Stimulated activated CD4-positive, alpha-beta T cell treated with anti-CD3 and anti-CD28 coated beads, Interleukin-2, amount 100 ng/mL, for 48 hours (primary cell): ENCODE measurements around the gene CCDC12.
"Not testable (repeated sequence)": the region's sequence is repeated elsewhere in the genome, so short reads cannot be mapped to it uniquely, and the experiment has no call there.

Experiments
- DNase-seq, 2 donors: peaks; one replicate each; pipeline ENCODE4 v3.0.0-alpha.2; 2020

The CCDC12 gene

GRCh38 chr3:46921041-46921440, 55.5 kb downstream of the CCDC12 start:
- DNase-seq = no peak

DNA sequence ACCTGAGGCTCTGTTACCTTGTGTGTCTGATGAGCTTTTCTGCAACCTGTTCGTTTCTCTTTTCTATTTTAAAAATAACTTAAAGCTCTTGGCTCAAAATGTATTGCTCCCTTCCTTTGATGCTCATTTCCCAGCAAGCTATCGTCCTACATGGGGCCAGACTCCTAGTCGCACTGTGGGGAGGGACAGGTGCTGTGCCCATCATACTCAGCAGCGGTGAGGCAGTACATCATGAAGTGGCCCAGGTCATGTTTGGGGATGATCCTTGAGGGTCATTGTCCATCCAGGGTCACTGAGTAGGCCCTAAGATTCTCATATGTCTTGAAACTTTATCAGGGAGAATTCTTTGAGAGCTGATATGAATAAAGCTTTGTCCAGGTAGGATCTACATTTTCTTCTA, 57.9 kb downstream of the CCDC12 start:
- DNase-seq = no peak

DNA sequence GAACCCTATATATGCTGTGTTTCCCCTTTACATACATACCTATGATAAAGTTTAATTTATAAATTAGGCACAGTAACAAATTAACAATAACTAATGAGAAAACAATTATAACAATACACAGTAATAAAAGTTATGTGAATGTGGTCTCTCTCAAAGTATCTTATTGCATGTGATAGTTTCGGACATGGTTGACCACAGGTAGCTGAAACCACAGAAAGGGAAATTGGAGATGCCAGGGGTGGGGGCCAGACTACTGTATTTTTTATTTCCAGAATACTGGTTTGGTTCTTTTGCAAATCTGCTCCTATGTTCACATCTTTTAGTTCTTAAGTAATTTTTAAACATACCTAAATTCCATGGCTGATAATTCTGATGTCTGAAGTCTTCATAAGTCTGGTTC, 58.3 kb downstream of the CCDC12 start:
- no peak for DNase-seq

DNA sequence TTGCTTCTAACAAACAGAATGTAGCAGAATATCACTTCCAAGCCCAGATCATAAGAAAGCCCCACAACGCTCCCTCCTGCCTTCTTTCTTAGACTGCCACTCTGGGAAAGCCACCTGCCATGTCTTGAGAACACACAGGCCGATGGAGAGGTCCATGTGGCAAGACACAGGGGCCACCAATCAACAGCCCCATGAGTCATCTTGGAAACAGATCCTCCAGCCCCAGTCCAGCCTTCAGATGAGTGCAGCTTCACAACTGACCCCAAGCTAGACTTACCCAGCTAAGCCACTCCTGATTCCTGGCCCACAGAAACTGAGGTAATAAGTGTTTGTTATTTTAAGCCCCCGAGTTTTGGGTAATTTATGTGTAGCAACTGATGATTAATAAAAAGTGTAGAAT, 59.3 kb downstream of the CCDC12 start:
- no peak for DNase-seq

- DNase-seq = no peak
Observed at GRCh38 chr3:46916799-46917198, 59.7 kb downstream of the CCDC12 start.

DNA sequence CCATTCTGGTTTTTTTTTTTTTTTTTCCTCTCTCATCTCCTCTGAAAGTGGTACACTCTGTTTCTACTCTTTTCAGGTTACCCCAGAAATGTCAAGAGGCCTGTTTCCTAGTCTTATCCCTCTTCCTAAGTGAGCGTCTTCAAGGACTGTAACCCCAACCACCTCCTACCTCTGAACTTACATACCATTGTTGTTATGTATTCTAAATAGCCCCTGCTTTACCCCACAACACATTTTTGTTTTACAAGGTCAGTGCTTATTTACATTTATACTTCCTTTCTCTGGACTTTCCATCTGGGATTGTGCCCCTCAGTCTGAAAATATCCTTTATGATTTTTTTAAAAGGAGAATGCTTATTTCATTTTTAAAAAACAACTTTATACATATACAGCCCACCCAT, 60.3 kb downstream of the CCDC12 start:
- DNase-seq = no peak

GRCh38 chr3:46915297-46915822, 61.2 kb downstream of the CCDC12 start:
- DNase-seq = no peak

DNA sequence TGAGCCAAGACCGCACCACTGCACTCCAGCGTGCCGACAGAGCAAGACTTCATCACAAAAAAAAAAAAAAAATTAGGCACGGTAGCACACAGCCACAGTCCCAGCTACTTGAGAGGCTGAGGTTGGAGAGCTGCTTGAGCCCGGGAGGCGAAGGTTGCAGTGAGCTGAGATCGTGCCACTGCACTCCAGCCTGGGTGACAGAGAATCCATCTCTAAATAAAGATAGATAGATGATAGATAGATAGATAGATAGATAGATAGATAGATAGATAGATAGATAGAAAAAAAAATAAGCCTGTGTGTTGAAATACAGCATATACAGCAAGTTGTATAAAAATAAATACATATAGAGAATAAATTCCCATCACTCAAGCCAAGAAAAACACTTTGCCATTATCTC, 61.7 kb downstream of the CCDC12 start:
- no peak for DNase-seq

DNA sequence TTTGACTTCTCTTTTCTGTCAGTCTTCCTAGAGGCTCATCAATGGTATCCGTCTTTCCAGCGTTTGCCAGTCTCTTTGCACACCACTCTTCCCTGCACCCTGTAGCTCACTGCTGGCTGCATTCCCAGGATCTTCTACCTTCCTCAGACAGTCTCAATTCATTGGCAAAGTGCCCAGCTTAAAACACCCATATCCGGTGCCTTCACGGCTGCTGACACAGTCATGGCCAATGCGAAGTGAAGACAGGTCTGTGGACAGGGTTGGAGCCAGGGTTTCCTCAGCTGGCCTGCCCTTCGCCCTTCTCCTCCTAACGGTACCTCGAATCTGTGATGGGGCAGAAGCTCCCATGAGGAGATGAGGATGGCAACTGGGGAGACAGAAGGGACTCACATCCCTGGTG, 62.9 kb downstream of the CCDC12 start:
- no peak for DNase-seq

DNA sequence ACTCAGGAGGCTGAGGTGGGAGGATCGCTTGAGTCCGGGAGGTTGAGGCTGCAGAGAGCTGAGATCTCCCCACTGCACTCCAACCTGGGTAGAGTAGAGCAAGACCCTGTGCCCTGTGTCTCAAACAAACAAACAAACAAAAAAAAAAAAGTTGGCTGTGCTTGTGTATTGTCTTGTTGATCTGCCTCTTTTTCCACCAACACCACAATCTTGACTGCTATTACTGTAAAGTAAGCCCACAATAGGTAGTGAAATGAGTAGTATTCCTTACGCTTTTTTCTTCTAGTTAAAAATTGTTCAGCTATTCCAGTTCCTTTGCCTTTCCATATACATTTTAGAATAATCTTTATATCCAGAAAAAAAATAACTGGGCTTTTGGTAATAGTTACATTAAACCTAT, 63.6 kb downstream of the CCDC12 start:
- DNase-seq = no peak

GRCh38 chr3:46910914-46911313, 65.6 kb downstream of the CCDC12 start:
- not testable (repeated sequence) for DNase-seq

DNA sequence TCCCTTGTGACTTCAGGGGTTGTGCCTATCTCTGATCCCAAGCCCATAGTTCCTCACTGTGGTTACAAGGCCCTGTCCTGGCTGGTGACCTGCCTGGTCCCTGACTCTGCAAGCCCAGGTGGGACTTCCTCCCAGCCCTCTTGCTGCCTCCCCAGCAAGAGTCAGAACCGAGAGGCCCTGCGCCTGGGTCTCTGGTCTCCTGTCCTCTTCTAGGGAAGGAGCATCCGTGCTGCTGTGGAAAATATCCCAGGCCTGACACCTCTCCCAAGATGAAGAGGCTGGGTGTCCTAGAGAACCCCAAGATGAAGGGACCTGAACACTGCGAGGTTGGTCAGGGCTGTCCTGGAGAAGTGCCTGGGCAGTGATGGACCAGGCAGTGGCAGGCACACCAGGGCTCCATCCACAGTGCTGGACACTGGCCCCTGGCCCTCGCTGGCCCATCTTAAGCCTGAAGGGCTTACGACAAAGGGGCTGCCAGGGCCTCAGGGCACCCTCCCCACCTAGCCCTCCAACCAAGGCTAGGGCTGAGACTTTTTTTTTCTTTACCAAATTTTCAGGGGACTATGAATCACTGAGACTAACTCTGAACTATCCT, 66.3 kb downstream of the CCDC12 start:
- DNase-seq = no peak

DNA sequence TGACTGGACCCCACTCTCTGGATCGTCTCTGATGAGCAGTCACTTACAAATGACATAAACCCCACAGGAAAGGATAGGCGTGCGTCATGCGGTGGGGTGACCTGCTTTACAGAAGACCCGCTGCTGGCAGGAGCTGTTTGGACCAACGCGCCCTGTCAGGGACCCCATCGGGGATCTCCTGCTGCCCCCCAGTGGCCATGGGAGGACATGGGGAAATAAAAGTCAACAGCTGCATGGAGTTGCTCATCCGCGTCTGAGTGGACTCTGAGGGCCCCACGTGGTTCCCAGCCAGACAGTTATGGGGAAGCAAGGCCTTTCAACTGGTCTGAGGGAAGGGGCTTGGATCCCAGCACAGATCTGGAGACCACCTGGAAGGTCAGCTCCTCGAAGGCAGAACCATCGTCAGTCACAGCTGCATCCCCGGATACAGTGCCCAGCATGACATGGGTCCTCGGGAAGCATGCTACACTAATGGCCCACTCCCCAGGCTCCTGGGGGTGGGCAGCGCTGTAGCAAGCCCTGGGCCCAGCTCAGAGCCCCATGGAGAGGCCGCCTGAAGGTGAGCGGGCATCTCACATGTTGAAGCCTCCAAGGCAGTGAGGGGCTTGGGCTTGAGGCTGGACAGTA, 66.9 kb downstream of the CCDC12 start:
- peak; percentile 69 to 73 for DNase-seq

DNA sequence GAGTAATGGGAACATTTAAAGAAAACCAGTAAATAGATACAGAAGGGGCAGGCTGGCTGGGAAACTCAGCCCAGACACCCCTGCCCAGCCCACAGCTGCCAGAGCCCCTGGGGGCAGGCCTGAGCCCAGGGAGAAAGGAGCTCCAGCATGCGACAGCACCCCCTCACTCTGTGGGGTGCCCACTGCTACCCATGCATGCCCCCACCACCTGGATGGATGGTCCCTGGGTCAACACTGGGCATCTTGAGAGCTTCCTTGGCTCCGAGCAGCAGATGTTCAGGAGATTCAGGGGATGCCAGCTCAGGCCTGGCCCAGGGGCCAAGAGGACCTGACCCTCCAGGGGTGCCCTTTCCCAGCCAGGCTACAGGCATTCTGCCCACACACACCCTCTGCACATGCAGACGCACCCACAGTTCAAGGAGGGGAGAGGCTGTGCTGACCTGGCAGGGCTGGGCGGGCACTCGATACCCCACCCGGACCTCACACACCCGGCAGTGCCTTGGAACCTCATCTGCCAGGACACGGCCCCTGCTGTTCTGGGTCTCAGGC, 67.5 kb downstream of the CCDC12 start:
- no peak for DNase-seq

DNA sequence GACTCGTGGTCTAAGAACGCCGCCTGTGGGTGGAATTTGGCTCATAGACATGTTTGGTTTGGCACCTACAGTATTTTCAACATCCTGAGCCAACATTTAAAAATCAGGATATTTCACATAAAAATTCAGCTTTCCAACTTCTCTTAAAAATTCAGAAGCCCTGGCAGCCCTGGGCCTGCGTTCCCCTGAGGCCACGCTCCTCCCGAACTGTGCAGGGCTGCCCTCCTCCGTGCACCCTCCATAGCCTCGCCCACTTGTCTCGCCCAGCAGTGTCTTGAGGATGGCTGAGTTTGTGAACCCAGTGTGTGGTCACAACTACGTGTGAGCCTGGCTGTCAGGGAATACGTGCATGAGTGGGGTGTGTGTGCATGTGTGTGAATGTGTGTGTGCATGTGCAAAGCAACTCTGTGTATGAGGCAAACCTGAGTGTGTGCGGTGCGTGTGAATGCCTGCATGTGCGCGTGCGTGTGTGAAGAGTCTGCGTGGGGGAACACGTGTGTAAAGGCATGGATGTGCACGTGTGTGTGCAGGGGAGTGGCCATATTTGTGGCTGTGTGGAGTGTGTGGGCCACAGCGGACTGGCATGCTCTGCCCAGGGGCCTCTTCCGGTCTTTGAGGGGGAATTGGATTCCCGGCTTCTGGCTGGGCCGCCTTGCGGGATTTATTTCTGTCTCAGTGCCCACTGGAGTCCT, 68.1 kb downstream of the CCDC12 start:
- DNase-seq = no peak

GRCh38 chr3:46907960-46908293, 68.6 kb downstream of the CCDC12 start:
- DNase-seq = no peak

- no peak for DNase-seq
Observed at GRCh38 chr3:46907271-46907670, 69.3 kb downstream of the CCDC12 start.

DNA sequence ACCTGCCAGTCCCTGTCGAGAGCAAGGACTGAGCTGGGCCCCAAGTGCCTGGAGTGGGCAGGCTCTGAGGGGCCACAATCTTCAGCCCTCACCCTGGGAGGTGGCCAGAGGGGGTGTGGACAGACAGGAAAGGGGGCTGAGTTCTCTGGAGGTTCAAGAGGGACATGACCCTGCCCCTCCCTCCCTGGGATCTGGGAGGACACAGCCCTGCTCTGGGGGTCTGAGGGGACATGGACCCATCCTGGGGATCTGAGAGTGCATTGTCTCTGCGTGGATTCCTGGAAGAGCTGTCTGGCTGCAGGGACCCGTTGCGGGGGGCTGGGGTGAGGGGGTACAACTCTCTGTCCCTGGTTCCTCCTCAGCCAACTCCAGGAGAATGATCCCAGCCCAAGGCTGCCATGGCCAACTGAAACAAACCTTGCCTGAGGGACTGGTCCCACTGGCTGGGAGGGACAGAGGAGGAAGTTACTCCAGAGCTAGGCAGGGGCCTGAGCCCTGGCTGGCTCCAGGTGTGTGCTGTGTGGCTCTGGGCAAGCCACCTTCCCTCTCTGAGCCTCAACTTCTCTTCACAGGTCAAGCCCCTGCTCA, 70.0 kb downstream of the CCDC12 start:
- no peak for DNase-seq

- DNase-seq = no peak
Observed at GRCh38 chr3:46905661-46906451, 70.7 kb downstream of the CCDC12 start.

DNA sequence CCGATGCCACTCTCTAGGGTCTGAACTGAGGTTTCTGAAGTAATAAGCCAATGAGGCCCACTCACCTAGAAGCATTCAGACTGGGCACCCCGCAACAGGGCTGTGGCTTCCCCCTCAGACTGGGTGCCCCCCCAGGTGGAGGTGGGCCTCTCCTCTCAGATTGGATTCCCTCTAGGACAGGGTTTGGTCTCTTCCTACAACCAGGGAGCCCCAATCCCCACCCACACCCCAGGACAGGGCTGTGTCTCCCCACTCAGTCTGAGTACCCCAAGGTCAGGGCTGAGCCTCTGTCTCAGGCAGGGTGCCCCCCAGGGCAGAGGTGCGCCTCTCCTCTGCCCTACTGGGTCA, 71.4 kb downstream of the CCDC12 start:
- DNase-seq = no peak

DNA sequence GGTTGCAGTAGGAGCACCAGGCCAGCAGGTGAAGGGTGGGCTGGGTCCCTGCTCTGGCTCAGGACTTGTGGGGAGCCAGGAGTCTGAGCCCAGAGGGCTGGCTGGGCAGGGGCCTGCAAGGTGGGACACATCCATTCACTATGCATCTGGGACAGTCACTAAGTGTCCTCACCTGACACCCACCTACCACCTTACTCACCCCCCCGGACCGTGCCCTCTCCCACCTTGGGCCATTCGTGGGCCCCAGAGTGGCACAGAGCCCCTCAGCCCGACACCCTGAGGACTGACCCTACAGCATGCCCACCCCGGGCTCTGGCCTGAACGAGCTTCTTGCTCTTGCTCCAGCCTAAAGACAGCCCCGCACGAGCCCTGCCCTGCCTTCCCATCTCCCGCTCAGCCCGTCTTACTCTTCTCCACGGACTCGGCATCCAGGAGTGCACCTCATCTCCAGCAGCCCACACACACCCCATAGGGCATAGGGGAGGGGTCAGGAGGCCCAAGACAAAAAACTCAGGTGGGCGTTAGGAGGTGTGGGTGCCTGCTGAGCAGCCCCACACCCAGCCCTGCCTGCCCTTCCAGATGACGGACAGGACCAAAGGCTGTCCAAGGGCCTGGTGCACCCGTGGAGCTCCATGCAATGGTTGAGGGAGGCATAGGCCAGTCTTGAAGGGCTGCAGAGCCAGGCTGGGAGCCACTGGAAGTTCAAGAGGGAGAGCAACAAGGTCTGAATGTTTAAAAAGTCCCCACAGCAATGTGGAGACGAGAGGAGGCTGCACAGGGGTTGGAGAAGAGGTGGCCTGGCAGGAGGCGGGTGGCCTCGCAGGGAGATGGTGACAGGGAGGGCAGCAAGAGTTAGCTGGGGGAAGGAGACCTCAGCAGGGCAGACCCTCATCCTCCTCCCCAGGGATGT, 72.0 kb downstream of the CCDC12 start:
- no peak for DNase-seq
